Stimulated activated CD8-positive, alpha-beta memory T cell treated with anti-CD3 and anti-CD28 coated beads, Interleukin-2, amount 100 ng/mL, for 1 hour (primary cell): ENCODE measurements around the gene AKT1S1.
"Not testable (repeated sequence)": the region's sequence is repeated elsewhere in the genome, so short reads cannot be mapped to it uniquely, and the experiment has no call there.

ENCODE experiments used
- DNase-seq, 2 donors: peaks; one replicate each; pipeline ENCODE4 v3.0.0-alpha.2; 2020; ENCODE audit warnings: low read depth in 2 of 2

The AKT1S1 gene

DNA sequence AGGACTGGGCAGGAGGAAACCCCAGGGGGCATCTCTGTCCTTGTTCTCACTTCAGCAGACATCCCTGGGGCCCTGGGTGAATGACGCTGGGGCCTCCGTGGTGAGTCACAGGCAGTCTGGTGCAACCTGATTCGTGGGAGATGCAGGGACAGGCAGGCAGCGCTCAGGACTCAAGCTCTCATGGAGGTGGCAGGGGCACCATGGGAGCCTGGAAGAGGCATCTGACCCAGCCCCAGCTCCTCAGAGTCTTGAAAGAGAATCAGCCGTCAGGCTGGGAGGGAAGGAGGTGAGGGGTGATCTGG lies 40.2 kb downstream of the AKT1S1 start:
- DNase-seq, result no peak

DNA sequence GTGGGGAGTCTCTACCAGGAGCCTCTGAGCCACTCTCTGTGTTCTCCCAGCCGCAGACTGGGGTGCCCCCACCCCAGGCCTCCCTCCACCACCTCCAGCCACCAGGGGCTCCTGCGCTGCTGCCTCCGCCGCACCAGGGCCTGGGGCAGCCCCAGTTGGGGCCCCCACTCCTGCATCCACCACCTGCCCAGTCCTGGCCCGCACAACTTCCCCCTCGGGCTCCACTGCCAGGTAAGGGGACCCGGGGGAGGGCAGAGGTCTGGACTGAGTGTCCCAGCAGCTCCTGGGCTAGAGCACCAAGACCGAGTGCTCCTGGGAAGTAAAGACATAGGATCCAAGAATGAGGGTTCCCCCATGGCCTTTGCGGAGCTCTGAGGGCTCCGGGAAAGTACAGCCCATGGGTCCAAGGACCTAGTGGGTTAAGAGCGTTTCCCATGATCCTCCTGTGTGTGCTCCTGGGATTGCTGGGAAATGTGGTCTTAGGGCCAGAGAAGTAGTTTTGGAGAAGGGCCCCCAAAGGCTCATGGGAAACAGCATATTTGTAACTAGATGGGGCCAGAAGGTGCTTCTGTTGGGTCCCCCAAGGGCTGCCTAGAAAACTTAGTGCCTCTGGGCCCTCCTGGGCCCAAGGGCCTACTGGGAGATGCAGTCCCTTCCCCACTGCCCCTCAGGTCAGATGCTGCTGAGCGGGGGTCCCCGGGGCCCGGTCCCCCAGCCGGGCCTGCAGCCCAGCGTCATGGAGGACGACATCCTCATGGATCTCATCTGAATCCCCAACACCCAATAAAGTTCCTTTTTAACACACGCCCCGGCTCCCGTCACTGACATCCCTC lies 40.8 kb downstream of the AKT1S1 start:
- DNase-seq, result no peak

DNA sequence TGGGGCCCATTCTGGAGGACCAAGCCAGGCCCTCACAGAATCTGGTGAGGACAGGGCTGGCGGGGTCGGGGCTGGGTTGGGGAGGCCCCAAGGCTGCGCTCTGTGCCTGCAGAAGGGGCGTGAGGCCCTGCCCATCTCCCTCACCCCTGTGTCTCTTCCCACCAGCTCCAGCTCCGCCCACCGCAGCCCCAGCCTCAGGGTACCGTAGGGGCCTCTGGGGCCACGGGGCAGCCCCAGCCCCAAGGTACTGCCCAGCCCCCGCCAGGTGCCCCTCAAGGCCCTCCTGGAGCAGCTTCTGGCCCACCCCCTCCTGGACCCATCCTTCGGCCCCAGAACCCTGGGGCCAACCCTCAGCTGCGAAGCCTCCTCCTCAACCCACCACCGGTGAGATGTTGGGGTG lies 41.6 kb downstream of the AKT1S1 start:
- no peak for DNase-seq

DNA sequence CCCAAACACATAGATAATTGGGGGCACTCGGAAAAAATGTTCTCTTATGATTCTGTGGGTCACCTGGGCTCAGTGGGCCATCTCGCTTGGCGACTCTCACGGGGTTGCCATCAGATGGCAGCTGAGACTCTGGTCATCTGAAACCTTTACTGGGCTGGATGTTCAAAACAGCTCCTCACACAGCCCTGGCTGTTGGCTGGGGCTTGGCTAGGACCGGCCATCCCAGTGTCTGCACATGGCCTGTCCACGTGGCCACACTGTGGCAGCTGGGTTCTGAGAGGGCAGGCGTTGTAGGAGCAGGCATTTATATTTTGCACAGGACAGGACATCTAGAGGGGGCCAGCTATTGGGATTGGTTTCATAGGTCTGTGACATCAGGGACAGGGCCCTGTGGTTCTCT lies 43.6 kb downstream of the AKT1S1 start:
- DNase-seq, result no peak

DNA sequence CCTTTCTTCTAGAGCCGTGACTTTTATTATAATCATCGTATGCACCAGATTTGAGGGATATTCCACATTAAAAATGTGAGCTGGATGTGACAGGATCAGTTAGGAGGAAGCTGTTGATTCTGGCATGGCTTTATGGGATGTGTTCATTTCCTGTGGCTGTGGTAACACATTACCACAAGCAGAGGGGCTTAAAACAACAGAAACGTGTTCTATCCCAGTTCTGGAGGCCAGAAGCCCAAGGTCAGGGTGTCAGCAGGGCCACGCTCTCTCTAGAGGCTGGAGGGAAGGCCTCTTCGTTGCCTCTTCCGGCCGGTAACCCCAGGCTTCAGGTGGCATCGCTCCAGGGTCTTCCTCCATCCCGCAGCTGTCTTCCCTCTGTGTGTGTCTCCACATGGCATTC lies 44.6 kb downstream of the AKT1S1 start:
- no peak for DNase-seq

DNA sequence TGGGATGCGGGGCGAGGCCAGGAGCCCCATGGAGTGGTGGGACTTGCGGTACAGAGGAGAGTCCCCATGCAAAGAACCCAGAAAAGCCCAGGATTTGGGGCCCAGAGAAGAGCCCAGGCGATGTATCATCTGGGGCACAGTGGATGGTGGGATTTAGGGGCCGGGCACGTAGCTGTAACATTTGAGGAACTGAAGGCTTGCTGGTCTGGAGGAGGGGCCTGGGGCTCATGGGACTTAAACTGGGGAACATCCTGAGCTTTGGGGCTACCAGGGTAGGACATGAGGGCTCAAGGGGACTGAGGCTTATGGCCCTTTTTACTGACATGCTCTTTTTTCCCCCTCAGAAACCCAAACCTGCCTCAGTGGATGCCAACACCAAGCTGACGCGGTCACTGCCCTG lies 45.6 kb downstream of the AKT1S1 start:
- DNase-seq, result no peak

DNA sequence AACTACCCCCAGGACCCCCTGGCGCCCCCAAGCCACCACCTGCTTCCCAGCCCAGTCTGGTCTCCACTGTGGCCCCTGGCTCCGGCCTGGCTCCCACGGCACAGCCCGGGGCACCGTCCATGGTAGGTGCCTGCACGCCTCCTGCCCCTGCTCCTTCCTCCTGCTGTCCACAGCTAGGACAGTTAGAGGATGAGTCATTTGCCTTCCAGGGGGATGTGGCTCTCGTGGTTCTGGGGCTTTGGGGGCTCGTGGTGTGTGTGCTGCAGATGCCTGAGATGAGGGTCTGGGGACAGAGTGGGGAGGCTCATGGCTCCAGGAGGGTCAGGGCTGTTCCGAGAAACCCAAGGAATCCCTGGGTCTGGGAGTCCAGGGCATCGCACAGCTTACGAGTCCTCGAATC lies 46.4 kb downstream of the AKT1S1 start:
- no peak for DNase-seq

DNA sequence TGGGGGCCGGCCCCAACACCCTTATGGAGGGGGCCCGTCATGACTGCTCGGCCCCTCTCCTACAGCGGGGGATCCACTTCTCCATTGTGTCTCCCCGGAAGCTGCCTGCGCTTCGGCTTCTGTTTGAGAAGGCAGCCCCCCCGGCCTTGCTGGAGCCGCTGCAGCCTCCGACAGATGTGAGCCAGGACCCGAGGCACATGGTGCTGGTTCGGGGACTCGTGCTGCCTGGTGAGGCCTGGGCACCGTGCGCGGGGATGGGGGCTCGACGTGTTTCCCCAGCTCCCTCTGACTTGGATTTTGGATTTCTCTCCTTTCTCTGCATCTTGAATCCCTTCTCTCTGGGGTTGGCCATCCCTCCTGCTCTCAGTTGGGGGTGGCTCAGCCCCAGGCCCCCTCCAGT lies 47.4 kb downstream of the AKT1S1 start:
- DNase-seq, result no peak

DNA sequence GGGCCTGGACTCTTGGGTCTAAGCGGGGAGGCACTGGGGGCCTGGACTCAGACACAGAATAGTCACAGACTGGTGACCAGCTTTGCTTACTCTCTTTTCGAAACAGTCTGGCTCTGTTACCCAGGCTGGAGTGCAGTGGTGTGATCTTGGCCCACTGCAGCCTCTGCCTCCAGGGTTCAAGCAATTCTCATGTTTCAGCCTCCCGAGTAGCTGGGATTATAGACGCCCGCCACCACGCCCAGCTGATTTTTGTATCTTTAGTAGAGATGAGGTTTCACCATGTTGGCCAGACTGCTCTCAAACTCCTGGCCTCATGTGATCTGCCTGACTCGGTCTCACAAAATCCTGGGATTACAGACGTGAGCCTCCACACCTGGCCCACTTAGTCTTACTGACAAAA lies 48.0 kb downstream of the AKT1S1 start:
- no peak for DNase-seq

DNA sequence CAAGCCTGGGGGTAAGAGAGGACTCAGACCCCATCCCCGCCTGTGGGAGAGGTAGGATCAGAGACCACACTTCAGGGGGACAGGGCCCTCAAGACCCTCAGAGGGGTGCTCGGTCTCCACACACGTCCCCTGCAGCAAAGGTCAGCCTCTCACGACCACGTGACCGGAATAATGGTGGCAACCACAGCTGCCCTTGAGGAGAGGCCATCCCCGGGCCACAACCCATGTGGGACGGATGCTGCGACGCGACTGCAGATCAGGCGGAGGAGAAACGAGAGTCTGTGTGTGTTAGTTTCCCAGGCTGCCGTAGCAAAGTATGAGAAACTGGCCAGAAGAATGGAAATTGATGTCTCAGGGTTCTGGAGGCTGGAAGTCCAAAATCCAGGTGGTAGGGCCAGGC lies 50.1 kb downstream of the AKT1S1 start:
- DNase-seq, result no peak

DNA sequence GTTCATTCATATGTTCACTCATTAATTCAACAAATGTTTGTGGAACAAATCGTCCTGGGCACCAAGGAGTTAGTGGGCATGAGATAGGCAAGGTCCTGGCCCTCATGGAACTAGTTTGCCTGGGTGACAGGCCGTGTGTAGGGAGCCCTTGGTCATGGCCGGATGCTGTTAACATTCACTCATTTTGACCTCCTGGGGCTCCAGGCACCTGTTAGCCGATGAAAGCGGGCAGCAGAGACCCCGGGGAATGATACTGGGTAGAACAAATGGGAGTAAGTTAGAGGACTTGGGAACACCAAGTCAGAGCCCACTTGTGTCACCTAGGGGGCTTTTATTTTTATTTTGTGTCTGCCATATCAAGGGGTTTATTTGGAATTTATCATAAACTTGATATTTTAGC lies 52.5 kb downstream of the AKT1S1 start:
- no peak for DNase-seq

DNA sequence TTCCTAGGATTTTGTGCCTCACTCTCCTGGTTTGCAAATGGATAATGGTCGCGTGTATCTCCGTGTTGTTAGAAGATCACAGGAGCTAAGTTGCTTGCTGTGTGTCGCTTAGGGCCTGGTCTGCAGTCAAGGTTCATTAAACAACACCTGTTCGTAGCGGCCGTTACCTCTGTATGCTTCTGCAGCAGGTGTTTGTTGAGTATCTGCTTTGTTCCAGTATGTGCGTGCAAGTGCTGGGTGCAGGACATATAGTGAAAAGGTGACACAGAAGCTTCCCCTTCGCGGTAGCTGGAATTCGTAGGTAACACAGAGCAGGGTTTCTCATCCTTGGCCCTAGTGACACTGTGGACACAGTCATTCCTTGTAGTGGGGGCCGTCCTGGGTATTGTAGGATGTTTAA lies 53.7 kb downstream of the AKT1S1 start:
- no peak for DNase-seq

DNA sequence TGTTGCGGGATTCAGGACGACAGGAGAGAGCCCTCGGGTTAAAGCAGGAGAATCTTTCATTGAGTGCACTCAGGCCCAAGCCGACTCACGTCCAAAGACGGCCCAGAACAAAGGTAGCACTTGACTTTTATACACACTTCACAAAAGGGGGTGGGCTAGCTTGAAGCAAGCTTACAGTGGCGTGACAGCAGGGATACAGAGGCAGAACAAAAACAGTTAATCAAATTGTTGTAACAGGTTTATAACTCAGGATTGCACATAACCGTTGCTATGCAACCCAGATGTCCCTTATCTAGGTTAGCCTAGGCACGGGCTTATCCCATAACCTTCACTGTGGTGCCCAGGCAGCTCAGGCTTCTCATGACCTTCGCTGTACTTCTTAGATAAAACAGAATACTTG lies 57.0 kb downstream of the AKT1S1 start:
- DNase-seq, result no peak

DNA sequence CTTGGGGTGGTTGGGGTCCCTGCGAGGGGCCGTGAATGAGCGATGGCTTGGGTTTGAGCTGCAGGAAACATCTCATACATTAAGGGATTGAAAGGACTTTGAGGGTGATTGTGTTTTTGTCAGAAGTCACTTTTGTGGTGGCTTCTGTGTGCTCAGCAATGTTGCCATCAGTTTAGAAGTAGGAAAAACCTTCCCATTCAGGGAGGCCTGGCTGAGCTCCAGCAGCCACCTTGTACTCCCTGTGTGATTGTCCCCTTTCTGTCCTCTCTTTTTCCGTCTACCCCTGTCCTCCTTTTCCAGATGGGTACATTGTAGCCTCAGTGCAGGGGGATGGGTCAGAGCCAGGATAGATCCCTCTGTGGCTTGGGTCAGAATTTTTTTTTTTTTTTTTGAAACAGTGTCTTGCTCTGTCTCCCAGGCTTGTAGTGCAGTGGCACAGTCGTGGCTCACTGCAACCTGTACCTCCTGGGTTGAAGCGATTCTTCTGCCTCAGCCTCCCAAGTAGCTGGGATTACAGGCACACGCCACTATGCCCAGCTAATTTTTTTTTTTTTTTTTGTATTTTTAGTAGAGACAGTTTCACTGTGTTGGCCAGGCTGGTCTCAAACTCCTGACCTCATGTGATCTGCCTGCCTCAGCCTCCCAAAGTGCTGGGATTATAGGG lies 57.6 kb downstream of the AKT1S1 start:
- not testable (repeated sequence) for DNase-seq
